SHP77 treated with DMSO at 0.1 percent for 48 hours (cell line): ENCODE measurements around the gene POR.
"Not testable (repeated sequence)": the region's sequence is repeated elsewhere in the genome, so short reads cannot be mapped to it uniquely, and the experiment has no call there.

Source experiments
- DNase-seq: peaks from one replicate; lab custom pipeline; 2025; lab: John Stamatoyannopoulos, UW

POR gene

DNA sequence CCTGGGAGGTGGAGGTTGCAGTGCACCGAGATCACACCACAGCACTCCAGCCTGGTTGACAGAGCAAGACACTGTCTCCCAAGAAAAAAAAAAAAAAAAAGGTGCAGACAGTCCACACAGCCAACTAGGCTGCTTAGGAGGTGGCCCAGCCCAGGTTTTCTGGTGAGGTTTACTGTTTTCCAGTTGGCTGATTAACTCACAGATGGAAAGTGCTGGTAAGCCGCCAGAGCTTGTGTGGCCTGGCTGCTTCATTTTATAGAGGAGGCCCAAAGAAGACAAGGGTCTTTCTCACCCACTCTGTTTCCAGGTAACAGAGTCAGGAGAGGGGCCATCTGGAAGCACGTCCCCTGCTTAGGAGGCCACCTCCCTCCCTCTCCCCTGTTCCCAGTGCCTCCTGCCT, 29.9 kb upstream of the POR start:
- DNase-seq: no peak

DNA sequence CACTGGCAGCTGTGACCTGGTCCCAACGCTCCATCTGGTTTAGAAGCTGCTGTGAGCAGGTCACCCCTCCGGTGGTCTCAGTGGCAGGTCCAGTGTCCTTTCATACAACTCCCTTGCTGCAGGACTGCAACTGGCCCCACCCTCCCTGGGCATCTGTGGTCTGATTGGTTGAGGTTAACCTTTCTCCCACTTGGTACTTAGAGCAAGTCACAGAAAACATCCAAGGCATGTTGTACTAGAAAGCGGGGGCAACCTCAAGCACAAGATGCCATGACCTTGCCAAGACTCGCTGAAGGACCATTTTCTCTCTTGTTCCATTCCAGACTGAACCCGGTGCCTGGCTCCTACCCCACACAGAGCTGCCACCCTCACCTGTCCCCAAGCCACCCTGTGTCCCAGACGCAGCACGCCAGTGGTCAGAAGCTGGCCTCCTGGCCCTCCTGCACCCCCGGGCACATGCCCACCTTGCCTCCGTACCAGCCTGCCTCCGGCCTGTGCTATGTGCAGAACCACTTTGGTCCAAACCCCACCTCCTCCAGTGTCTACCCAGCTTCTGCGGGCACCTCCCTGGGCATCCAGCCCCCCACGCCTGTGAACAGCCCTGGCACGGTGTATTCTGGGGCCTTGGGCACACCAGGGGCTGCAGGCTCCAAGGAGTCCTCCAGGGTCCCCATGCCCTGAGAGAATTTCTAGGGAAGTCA, 27.1 kb upstream of the POR start:
- no peak for DNase-seq

DNA sequence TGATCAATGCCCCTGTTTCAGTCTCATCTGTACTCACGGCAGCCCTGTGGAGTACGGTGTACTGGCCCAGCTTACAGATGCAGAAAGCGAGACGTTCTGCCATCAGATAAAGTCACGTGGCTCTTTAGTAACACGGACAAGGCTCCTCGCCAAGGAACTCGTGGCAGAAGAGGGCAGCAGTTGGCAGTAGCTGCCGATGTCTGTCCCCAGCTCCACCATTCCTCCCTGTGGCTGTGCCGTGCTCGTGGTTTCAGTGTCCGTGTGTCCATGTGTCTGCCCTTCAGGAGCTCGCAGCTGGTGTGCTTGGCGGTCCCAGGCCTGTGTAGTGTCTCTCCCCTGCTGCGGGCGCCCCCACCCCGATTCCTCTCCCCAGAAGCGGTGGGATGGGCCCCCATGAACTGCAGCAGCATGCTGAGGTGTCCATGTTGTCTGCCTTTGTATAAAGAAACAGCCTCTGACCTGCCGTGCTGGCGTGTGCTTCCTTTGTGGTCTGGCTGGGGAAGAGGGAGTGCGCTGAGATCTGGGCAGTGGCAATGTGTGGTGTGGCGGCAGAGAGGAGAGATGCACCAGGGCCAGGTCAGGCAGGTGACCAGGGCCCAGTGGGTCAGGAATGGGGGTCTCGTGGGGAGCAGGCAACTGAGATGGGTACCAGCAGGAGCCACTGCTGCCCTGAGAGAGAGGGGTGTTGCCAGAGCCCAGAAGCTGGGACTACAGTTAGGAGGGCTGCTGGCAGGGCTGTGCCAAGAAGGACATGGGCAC, 26.3 kb upstream of the POR start:
- no peak for DNase-seq

DNA sequence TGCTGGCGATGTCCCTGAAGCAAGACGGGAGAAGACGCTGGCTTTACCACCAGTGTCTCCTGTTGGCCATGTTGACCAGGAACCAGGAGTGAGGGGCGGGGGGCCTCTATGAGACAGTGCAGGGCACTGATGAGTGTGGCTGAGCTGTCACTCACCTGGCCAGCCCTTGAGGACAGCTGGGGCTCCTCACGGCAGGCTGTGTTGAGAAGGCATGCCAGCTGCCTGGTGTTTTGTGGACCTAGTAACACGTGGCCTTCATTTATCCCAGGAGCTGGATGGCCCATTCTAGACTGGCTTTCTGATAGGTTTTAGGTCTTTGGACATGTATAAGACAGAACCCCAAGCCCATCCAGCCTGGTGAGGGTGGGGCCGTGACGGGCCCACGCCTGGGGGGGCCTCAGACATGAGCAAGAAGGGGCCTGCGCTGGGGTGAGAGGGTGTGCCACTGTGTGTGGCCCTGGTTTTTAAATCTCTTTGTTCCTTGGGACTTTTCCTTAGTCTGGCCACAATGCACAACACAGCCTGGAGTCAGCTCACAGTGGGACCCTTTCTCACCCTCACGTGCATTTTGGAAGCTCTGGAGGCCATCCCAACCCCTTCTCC, 25.6 kb upstream of the POR start:
- no peak for DNase-seq

DNA sequence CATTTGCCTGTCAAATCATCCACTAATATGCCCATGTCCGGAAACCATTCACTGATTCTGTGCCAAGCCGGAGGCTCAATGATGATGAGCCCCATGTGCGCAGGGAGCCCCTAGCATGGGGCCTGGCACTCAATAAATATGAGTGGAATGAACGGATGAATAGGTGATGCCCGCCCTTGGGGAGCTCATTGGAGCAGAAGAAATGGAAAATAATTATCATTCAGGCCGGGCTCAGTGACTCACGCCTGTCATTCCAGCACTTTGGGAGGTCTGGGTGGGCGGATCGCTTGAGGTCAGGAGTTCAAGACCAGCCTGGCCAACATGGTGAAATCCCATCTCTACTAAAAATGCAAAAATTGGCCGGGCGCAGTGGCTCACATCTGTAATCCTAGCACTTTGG, 25.1 kb upstream of the POR start:
- DNase-seq: no peak

DNA sequence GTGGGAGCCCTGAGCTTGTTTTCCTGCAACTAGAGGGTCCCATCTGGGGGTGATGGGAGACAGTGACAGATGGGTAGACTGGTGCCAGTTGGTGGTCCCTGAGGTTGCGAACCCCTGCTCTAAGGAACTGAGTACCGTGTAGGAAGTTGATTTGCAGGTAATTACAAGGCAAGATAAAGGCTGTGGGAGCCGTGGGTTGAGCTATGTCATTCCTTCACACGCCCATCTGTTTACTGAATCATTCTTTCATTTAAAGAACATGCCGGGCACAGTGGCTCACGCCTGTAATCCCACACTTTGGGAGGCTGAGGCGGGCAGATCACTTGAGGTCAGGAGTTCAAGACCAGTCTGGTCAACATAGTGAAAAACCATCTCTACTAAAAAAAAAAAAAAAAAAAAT, 23.7 kb upstream of the POR start:
- DNase-seq: not testable (repeated sequence)

DNA sequence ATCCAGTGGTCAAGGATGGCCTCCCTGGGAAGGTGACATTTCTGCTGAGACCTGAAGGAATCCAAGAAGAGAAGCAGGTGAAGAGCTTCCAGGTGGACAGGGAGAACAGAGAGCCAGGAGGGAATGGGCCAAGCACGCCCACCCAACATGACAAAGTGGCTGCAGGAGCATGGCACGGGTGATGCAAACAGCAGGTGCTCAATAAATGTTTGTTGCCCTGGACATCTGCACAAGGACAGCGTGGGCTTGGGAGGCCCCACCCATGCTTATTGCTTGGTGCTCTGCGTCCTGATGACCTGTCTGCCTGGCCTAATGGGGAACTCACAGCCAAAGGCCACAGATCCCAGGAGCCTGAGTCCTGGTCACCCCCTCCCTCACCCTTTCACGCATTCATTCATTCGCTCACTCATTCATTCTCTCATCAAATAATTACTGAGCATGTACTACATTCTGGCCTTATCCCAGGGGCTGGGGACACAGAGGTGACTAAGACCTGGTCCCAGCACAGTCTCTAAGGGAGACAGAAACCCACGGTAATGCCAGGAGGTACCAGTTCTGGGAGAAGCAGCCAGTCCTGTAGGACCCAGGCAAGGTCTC, 23.0 kb upstream of the POR start:
- DNase-seq: no peak

DNA sequence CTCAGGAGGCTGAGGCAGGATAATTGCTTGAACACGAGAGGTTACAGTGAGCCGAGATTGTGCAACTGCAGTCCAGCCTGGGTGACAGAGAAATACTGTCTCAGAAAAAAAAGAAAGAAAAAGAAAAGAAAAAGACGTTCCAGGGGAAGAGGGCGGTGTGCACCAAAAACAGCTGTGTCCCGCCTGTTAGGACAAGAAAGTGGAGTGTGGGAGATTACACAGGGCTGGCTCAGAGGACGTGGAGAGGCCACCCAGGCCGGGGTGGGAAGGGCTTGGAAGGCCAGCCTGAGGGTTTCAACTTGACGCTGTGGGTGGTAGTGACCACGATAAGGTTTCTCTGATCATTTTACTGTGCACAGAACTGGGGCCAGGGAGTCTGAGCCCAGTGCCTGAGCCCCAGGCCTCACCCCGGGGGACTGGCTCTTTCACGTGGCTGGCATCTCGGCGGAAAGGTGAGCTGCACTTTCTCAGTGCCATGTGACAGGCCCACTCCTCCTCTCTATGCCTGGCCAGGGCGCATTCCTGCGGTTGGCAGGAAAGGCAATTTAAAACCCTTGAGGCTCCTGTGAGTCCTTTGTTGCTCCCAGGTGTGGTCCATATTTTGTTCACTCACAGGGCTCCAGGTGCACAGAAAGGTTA, 22.2 kb upstream of the POR start:
- DNase-seq: no peak

DNA sequence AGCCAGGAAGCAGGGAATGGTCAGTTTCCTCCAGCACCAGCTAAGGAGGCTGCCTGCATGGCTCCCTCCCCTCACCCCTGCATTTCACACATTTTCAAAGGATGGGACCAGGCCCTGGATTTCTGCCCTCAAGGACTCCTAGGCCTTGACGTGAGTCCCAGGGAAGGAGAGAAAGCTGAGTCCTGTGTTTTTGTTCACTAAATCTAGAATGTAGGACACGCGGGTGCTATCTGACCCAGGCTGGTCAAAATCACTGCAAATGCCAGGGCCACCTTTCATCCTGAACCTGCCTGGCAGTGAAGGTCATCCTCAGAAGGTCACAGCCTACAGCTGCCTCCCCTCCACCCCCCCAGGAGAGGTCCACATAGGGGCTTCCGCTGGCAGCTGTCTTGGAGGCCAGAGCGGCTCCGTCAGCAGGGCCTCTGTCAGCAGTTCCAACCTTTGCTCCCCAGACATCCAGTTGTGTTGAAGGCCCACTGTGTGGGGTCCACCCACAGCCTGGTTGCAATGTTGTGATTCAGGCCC, 18.1 kb upstream of the POR start:
- no peak for DNase-seq

DNA sequence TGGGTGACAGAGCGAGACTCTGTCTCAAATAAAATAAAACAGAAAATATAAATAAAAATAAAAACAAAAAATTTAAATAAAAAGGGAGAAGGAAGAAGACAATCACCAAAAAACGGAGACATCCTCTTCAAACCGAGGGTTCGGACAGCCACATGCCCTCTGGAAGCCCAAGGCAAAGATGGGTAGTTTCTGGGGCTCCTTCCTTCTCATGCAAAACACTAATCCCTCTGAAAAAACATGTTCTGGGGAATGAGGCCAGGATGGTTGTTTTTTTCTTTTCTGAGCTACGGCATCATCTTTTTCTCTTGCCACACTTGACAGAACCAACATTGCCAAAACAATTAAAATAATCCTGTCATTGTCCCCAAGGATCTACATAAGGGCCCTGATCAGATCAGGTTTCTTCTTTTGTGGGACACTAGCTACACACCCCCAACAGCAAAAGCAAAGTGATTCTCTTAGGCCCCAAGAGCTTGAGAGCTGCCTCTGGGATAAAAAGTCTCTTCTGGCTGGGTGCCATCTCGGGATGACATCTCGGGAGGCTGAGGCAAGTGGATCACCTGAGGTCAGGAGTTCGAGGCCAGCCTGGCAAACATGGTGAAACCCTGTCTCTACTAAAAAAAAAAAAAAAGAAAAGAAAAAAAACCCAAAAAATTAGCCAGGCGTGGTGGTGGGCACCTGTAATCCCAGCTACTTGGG, 14.2 kb upstream of the POR start:
- DNase-seq: no peak

DNA sequence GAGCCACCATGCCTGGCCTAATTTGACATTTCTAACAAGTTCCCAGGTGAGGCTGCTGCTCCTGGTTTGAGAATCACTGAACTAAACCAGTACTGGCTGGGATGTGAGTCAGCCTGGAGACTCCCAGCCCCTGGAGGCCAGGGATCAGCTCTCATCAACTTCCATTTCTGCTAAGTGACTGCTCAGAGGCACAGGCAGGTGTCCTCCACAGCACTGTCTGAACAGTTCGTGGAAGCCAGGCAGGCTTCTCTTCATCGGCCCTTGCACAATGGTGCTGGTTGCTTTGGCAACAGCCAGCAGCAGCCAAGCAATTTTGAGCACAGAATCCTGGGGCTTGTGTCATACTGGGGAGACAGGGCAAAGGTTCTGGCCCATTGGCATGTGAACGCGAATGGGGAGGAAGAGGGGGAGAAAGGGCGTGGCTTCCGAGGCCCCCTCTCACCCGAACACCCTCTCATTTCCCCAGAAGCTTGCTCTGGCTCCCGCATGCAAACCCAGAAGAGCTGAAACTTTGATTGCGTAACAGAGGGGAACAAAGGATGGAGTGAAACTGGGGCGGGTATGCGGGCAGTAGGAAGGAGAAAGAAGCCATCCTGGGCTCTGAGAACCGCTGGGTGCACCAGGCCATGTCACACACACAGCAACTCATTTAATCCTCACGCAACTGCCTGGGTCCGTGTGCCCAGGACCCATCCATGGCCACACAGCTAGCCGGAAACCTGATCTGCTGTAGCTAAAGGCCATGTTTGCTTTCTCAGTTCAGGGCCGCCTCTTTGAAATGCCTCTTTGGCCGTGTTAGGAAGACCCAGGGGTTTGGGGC, 9.0 kb upstream of the POR start:
- DNase-seq: peak; percentile 77

DNA sequence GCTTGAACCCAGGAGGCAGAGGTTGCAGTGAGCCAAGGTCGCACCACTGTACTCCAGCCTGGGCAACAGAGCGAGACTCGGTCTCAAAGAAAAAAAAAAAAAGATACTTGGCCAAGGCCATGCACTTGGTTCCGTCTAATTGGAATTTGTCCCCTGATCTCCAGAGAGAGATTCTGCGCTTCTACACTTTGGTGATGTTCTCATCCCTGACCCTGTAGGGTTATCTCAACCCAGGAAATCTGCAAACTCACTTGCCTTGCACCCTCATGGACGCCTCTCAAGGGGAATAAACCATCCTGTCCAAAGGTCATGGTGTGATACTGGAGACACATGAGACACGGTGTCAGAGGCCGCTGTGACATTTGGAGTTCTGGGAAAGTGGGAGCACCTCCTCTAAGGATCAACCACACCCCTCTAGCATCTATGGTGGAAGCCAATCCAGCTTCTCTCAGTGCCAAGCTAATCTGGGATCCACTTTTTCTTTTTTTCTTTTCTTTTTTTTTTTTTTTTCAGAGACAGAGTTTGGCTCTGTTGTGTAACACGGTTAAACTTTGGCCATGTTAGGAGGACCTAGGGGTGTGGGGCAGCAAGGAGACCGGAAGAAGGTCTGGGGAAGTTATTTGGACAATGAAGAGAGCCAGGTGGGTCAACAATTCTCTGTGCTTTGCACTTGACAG, 7.8 kb upstream of the POR start:
- DNase-seq: peak; percentile 19

DNA sequence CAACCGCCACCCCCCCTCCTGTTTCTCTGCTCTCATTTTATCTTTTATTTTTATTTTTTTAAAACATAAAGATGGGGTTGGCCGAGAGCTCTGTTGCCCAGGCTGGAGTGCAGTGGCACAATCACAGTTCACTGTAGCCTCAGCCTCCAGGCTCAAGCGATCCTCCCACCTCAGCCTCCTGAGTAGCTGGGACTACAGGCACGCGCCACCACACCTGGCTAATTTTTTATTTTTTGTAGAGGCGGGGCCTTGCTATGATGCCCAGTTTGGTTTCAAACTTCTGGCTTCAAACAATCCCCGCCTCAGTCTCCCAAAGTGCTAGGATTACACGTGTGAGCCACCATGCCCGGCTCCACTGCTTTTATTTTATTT, 7.3 kb upstream of the POR start:
- not testable (repeated sequence) for DNase-seq

DNA sequence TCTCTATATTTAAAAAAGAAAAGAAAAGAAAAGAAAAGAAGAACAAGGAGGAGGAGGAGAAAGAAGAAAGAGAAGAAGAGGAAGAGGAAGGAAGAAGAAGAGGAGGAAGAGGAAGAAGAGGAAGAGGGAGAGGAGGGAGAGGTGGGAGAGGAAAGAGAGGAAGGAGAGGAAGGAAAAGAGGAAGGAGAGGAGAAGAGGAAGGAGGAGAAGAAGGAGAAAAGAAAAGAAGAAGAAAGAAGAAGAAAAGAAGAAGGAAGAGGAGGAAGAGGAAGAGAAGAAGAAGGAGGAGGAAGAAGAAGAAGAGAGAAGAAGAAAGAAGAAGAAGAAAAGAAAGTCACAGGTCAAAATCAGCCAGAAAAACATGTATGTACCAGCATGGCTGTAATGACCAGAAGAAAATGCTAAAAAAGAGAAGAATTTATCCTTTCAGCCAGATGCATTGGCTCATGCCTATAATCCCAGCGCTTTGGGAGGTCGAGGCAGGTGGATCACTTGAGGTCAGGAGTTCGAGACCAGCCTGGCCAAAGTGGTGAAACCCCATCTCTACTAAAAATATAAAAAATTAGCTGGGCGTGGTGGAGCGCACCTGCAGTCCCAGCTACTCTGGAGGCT, 5.3 kb upstream of the POR start:
- DNase-seq: no peak

DNA sequence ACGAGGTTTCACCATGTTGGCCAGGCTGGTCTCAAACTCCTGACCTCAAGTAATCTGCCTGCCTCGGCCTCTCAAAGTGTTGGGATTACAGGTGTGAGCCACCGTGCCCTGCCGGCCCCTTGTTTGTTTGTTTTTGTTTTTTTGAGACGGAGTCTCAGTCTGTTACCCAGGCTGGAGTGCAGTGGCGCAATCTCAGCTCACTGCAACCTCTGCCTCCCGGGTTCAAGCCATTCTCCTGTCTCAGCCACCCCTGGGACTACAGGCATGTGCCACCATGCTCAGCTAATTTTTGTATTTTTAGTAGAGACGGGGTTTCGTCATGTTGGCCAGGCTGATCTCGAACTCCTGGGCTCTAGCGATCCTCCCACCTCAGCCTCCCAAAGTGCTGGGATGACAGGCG, 3.8 kb upstream of the POR start:
- not testable (repeated sequence) for DNase-seq

DNA sequence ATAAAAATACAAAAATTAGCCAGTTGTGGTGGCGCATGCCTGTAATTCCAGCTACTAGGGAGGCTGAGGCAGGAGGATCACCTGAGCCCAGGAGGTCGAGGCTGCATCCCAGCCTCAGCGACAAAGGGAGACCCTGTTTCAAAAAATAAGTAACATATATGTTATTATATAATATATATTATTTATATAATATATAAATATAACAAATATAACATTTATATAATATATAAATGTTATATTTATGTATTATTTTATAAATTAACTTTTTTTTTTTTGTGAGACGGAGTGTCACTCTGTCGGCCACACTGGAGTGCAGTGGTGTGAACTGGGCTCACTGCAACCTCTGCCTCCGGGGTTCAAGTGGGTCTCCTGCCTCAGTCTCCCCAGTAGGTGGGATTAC, 1.5 kb upstream of the POR start:
- DNase-seq: no peak

DNA sequence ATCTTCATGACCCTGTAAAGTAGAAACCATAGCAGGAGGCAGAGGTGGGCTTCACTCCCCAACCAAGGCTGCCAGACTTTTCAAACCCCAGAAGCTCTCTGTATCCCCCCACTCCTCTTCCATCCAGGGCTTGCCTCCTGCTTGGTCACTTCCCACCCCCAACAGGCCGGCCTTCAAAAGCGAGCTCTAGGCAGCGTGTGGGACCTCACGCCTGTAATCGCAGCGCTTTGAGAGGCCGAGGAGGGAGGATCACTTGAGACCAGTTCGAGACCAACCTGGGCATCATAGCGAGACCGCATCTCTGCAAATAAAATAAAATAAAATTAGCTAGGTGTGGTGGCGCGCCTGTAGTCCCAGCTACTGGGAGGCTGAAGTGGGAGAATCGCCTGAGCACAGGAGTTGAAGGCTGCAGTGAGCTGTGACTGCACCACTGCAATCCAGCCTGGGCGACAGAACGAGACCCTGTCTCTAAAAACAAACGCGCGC, 743 bp upstream of the POR start:
- DNase-seq: no peak

DNA sequence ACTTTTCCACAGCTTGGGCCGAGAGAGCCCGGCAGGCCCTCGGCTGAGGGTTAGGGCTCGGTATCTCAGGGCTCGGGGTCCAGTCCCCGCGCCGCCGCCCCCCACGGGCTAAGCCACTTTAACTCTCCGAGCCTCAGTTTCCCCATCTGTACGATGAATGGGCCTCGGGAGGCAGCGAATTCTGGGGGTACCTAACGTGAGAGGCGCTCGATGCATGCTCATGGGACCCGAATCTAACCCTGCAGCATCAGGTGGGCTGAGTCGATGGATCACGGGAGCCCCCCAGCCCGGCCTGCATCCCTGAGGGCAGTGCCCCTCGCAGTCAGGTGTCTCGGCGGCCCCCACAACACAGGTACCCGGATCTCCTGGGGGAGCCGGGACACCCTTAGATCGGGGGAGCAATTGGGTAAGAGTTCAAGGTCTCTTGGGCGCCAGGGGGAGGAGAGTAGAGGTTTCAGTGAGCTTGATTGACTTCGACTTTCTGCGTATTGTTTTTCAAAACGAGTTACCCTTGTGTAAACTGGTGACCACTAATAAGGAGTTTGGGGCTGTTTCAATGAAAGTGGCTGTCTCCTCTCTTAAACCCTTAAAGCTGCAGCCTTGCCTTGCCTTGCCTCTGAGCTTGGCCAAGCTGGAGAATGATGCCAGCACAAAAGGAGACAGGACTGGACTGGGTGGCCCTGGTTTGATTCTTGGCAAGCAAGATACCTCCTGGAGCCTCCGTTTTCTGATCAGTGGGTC, 631 bp downstream of the POR start:
- DNase-seq: no peak

DNA sequence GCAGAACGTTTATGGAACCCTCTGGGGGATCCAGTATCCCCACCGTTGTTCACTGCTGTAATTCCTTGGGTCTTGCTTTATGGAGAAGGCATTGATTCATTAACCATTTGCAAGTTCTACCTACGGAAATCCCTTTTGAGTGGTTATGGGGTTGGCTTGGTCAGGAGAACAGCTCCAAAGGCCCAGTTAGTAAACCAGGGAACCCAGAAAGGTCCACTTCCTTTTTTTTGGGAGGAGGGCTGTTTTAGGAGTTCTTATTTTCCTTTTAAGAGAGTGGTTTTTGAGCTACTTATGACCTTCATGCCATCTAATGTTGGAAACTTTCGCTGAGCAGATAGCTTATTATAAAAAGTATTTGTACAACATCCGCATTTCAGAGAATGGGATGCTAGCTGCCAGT, 1.3 kb downstream of the POR start:
- DNase-seq: no peak
